22Rv1 (cell line): ENCODE data around the gene SRL.

Source experiments
- CTCF ChIP-seq: fragments of 450-650 bp; IDR thresholded peaks from 2 replicates; pipeline ENCODE4 v1.5.1; 2017; ENCODE audit warnings: mild to moderate bottlenecking
- ZFX ChIP-seq: fragments of 450-650 bp; IDR thresholded peaks from 2 replicates; pipeline ENCODE4 v1.6.1; 2017; ENCODE audit warnings: antibody characterized with exemption, borderline replicate concordance

- TF ChIP-seq CTCF (no peak), ZFX (no peak)
Measured at GRCh38 chr16:4139968-4140367, 101.9 kb downstream of the SRL start.
